NCI-H2227 (cell line): Measurements from ENCODE around the gene OPN4.

Source experiments
- DNase-seq: peaks from one replicate; lab custom pipeline; 2025; ENCODE audit not compliant: unreplicated experiment; lab: John Stamatoyannopoulos, UW

OPN4 gene

DNA sequence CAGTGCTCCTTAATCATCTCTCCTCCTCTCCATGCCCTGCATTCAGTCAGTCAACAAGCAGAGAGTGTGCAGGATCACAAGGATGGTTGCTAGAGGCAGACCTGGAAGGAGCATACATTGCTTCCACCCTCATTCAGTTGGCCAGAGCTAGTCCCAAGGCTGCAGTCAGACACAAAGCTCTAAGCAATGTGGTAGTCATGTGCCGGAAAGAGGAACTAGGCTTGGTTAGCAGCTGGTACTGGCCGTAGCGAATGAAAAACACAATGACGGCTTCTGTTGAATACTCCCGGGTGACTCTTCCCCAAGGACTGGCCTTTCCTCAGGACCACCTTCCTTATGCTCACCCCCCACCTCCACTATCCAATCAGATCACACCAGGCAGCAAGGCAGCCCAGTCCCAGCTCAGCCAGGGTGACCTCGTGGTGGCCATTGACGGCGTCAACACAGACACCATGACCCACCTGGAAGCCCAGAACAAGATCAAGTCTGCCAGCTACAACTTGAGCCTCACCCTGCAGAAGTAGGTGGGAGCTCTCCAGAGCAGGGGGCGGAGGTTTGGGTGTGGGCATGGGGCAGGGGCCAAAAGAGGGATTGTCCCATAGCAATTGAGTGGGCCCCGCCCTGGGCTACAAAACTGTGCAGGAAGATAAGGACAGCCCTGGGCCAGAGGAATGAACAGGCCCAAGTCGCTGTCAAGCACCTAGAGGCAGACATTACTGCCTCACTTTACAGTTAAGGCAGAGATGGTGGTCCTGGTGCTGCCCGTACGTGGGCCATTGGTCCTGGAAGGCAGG is 24.8 kb downstream of the OPN4 start:
- no peak for DNase-seq

DNA sequence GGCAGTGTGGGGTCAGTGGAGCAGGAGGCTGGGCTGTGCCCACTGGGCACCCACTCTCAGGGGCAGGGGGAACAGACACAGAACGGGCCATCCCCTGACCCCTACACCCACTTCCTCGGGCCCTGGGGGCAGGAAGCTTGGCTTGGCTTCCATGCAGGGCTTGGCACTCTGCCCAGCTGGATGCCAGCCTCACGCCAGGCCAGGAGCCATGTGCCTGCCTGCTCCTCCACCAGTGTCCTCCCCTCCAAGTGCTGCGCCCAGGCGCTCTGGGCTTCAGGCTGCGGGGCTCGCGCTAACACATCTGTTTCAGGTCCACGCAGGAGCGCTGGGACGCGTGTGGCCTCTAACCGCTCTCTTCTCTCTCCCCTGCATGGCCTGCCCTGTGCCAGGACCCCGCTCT is 26.7 kb downstream of the OPN4 start:
- DNase-seq = no peak

- DNase-seq = no peak
Observed at GRCh38 chr10:86681722-86682386, 27.5 kb downstream of the OPN4 start.

DNA sequence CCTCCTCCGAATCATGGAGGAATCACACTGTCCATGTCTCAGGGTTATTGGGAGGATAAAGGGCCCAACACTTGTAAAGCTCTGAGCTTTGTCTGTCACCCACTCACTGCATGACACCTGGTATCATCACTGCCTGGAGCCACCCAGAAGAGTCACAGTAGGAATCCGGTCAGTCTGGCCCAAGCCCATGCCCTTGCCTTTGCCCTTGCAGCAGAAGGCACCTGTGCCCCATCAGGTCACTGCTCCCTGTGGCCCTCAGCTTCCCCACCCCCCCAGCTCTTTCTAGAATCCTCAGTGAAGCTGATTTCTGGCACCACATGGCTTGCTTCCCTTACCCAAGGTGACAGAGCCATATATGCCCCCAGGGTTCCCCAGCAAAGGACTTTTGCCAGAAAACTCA is 28.3 kb downstream of the OPN4 start:
- no peak for DNase-seq

DNA sequence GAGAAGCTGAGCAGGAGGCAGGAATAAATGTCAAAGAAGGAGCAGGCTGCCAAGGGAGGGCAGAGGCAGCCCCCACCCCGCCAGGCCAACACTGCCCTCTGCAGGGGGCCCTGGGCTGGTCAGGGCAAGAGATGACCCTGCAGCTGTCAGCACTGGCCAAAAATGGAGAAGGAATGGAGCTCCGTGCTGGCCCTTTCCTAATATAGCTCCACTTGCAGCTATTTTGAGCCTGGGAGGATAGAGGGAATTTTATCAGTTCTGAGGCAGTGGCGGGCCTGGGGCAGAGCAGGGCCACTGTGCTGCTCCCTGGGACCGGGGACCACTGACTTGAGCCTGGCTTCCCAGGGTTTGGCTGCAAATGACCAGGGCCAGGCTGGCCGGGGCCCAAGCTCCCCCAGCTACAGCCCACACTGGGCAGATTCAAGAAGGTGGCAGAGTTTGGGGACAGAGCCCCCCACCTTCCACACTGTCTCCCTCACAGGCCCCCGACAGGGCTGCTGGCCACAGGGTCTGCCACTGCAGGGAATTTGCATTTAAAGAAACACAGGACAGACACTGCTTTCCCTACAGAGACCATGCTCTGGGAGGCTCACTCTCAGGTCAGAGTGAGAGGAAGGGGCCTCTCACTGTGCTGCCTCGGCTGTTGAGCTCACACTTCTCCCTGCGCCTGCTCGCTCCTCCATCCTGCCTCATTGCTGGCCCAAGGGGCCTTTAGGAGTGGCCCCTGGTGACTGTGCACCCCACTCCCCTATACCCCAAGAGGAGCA is 30.2 kb downstream of the OPN4 start:
- peak; percentile 2 for DNase-seq

GRCh38 chr10:86685416-86685815 is 31.1 kb downstream of the OPN4 start:
- no peak for DNase-seq

DNA sequence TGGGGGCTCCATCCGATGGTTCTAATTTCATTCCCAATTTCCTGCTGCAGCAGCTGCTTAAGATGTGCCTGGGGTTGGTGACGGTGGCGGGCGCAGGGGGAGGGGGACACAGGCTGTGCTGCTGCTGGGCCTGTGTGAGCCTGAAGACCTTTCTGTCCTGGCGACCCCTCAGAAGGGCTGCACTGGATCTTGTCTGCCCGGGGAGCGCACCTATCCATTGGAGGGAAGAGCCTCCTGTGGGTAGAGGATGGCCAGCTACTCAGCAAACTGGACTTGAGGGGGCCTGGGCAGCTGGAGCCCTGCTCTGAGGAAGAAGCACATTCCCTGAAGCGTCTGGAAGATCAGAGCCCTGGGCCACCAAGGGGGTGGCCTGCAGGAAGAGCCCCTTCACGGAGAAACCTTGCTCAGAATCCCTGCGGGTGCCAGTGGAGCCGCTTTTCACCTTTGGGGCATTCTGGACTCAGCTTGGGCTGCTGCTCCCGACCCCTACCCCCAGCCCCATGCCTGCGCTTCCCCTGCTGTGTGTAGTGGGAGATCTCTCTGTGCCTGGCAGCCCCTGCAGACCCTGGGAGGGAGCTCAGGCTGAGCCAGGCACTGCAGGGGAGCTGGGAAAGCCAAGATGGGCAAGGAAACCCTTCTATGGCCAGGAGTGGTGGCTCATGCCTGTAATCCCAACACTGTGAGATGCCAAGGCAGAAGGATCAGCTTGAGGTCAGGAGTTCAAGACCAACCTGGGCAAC is 31.7 kb downstream of the OPN4 start:
- no peak for DNase-seq

- no peak for DNase-seq
Observed at GRCh38 chr10:86686972-86687371, 32.6 kb downstream of the OPN4 start.

DNA sequence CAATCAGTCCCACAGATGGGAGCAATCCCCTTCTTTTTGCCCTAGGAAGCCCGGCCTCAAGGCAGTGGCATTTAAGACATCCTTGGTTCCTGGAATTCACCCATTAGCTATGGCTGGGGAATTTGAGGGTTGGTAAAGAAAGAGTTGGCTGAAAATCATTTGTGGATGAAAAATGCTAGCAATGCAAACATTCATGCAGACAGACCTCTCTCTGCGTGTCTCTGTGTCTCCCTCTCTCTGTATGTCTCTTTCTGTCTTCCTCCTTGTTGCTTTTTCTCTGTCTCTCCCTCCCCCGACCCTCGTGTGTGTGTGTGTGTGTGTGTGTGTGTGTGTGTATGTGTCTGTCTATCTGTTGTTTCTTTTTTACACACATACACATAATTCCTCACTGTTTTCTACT is 33.4 kb downstream of the OPN4 start:
- DNase-seq = no peak

DNA sequence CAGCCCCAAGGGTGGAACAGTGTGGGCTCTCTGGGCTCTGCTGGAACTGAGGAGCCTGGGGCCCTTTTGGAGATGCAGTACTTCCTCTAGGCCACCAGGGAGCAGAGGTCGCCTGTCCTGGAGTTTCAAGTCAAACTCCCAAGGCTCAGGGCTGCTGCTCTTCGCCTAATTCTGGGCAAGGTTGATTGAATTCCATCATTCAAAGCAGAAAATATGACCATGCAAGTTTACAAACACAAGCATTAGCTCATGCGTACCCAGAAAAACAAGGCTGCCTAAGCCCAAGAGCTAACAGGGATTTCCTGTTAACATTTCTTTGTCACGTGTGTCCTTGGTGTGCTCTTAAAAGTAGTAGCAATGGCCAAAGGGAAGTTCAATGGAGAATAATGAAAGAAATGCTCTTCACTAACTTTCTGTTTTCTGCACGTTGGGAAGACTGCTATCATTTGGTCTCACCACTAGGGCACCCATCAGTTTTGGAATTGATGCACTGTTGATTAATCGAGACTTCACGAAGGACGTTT is 34.1 kb downstream of the OPN4 start:
- DNase-seq = peak; percentile 50

- DNase-seq = no peak
Observed at GRCh38 chr10:86689146-86689545, 34.8 kb downstream of the OPN4 start.

GRCh38 chr10:86690231-86690630 is 35.9 kb downstream of the OPN4 start:
- DNase-seq = no peak

- DNase-seq = no peak
Observed at GRCh38 chr10:86690657-86691084, 36.3 kb downstream of the OPN4 start.

DNA sequence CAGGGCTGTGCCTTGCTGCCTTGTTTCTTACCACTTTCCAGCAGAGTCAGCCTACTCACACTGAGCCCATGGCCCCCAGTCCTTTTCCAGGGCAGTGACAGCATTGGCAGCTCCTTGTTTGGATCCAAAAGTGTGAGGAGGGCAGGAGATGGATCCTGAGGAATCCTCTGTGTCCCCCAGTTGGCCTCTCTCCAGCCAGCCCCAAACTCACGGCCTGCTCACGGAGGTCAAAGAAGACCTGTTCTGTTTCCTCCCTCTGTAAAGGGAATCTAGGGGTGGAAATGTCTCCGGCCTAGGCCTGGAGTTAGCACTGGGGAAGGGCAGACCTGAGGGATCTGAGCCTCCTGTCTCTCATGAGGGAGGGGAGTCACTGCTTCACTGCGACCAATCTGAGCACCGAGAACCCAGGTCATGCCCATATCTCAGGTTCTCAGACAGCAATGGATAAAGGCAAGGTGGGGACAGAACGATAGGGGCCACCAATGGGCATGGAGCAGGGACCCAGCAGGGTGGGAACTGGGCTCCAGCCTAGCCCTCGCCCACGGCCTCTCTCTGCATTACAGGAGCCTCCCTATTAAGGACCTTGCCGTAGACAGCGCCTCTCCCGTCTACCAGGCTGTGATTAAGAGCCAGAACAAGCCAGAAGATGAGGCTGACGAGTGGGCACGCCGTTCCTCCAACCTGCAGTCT is 37.1 kb downstream of the OPN4 start:
- DNase-seq = no peak

DNA sequence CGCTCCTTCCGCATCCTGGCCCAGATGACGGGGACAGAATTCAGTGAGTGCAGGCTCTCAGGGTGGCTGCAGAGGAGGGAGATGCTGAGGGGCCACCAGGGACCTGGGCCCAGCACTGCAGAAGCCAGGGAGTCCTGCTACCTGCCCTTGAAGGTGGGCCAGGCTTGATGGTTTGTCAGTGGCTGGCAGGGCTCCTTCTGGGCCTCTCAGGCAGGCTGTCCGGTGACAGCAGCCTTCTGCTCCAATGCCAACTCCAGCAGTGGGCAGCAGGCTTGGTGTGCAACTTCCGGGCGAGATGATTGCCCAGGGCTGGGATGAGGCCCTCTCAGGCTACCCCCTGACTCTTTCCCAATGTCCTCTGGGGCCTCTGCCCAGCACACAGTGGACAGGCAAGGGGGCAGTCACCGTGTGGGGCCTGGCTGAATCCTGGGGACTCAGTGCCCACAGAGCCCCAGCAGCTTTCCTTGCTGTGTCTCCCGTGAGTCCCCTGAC is 37.7 kb downstream of the OPN4 start:
- no peak for DNase-seq

GRCh38 chr10:86692664-86693063 is 38.3 kb downstream of the OPN4 start:
- no peak for DNase-seq

DNA sequence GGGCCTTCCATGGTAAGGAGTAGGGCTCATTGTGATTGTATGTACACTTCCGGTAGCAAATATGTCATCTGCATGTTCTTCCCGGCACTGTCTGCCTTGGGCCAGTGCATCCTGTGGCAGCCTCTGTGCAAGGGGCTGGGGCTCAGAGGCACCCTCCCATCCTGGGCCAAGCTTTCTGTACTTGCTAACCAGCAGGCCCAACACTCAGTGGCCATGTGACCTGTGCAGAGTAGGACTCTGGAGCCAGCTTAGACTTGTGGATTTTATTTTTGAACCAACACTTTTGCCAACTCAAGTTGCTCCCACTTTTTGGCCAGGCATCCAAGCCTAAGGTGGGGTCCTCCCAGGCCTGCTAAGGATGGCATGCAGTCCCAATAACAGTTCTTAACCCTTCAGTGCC is 38.9 kb downstream of the OPN4 start:
- DNase-seq = no peak

- peak; percentile 3 for DNase-seq
Observed at GRCh38 chr10:86693721-86694369, 39.5 kb downstream of the OPN4 start.

DNA sequence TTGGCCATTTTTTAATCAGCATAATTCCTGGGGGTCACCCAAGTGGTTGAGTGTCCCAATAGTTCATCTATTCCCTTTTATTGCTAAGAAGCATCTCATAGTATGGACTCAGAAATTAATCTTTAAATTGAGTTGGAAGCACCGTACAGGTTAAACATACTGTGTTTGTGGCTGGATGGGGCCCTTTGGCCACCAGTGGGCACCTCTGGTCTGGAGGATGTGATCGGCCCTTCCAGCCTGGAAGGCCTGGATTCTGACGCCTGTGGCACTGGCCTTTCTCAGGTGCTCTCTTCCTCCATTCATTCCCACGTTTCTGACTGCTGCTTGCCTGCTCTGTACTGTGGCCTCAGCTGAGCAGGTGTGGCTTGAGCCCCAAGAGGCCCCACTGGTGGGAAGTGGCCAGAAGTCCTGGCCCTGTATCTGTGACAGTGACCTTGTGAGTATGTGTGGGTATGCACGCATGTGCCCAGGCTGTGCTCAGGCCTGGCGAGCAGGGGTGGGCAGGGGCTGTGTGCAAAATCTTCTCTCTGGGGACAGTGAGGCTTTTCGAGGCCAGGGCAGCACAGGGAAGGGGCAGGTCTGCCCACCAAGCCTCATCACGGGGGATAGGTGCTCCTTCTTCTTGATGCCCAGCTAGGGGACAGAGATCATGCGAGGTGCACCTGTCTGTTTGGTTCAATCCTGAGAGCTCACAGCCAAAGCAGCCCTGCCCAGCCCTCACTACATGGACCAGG is 44.0 kb downstream of the OPN4 start:
- DNase-seq = no peak
